ENCODE data around the gene CDC45.

Gene CDC45

DNA sequence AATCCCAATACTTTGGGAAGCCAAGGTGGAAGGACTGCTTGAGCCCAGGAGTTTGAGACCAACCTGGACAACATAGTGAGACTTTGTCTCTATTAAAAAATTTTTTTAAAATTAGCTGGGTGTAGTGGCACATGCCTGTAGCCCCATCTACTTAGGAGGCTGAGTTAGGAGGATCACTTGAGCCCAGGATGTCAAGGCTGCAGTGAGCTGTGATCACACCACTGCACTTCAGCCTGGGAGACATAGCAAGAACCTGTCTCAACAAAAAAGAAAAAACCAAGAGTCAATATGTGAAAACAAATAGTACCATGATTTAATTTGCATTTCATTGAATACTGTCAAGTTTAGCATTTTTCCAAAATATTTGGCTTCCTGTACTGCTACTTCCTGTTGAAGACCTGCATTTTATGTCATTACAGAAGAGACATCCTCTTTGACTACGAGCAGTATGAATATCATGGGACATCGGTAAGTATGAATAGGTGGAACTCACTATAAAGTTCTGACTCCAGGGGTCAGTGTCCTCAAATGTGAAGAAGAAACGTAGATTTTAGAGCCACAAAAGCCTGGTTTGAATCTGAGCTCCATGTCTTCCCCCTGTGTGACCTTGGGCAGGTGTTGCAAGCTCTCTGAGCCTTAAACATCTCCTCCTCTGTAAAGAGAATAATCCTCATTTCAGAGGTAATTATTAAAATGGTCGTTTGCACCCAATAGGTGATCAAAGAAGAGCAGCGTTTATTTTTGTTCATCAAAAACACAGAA is 16.0 kb downstream of the CDC45 start:
- no peak for DNase-seq (ENCODE audit: low read depth)

GRCh38 chr22:19496324-19496630 is 16.6 kb downstream of the CDC45 start:
- no peak for DNase-seq (ENCODE audit: low read depth)

- no peak for DNase-seq (ENCODE audit: low read depth)
Observed at GRCh38 chr22:19497245-19497644, 17.5 kb downstream of the CDC45 start.

DNA sequence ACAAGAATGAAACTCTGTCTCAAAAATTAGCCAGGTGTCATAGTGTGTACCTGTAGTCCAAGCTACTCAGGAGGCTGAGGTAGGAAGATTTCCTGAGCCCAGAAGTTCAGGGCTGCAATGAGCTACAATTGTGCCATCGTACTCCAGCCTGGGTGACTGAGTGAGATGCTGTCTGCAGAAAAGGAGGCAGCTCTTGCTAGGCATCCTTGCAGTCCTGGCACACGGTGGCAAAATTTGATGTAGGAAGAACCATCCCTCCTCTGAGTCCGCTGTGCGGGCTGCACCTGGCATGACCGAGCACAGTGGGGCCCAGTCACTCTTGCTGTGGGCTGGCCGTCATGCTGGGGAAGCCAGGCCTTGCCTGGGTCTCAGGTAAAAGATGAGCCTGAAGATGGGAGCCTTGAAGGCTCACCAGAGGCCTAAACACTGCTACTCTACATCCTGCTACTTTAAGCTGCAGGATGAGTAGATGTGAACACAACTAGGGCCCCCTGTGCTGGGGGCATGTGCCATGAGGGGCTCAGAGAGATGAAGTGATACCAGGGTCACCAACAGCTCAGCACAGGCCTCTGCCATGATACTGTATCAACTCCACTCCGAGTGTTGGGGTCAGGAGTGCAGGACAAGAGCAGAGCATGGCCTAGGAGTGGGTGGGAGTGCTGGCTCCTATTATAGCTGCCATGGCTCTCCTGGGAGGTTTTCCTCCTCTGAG is 18.6 kb downstream of the CDC45 start:
- DNase-seq (ENCODE audit: low read depth), result no peak

DNA sequence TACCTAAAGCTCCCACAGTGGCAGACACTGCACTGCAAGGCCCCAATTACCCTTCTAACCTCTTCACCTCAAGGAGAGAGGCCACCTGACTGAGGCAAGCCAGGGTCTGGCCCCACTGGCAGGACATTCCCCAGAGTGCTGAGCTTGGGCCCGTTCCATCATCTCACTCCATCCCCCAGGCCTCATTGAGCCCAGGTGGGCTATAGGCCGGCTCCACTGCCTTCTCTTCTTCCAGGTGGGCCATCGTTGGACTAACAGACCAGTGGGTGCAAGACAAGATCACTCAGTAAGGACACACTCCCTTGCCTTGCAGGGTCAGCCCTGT is 19.1 kb downstream of the CDC45 start:
- no peak for DNase-seq (ENCODE audit: low read depth)

DNA sequence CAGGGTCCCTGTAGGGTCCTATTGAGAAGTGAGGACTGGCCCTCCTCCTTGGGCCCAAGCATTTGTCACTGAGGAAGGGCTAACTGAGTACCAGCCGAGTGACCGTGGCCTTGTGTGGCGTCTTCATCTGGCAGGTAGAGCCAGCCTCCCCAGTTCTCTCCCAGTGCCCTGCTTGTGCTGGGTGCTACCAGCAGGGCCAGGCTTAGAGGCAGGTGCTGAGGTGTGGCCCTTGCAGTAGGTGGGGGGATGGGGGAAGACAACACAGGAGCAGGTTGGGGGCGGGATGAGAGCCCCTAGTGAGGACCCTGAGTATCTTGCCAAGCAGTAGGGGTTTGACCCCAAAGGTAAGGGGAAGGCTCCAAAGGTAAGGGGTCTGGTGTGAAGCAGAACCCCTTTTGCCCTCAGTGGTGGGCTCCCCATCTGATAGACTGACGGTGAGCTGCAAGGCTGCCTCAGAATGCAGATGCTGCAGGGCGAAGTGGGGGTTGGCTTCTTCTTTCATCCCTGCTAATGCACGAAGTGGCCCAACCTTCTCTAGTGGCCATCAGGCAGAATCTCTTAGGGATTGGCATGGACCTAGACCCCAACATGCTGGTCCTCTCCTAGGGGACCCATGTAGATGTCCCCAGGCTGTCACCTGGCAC is 19.6 kb downstream of the CDC45 start:
- DNase-seq (ENCODE audit: low read depth), result no peak

DNA sequence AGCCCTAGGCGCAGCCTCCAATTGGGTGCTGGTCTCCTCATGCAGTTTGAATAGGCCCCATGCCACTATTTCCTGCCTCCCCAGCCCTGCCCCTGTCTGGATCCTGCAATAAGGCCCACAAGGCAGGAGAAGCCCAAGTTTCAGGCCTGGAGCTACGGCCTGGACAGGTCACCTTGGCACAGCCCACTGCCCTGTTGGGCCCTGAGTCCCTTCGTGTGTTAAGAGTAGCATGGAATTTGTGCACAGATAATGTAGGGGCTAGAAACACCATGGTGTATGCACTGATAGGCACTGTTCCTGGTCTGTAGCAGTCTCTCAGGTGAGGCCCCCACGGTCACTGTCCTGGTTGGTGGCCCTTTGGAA is 20.1 kb downstream of the CDC45 start:
- DNase-seq (ENCODE audit: low read depth), result no peak

DNA sequence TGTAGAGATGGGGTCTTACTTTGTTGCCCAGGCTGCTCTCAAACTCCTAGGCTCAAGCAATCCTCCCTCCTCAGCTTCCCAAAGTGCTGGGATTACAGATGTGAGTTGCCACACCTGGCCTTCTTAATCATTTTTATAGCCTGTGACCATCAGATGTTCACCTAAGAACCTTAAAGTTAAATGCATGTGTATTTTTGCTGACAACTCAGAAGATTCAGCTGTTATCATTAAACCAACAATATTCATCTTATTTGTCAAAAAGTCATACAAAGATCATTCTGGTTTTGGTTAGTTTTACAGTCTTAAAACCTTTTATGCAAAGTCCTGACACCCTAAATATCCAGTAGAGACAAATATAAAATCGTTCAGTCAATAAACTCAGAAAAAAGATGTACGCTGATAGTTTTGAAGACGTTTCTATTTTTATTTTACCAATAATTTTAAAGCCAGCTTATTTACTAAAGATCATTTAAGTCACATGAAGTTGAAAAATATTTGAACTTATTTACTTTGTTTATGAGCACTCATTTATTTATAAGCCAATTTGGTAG is 22.3 kb downstream of the CDC45 start:
- no peak for DNase-seq (ENCODE audit: low read depth)

DNA sequence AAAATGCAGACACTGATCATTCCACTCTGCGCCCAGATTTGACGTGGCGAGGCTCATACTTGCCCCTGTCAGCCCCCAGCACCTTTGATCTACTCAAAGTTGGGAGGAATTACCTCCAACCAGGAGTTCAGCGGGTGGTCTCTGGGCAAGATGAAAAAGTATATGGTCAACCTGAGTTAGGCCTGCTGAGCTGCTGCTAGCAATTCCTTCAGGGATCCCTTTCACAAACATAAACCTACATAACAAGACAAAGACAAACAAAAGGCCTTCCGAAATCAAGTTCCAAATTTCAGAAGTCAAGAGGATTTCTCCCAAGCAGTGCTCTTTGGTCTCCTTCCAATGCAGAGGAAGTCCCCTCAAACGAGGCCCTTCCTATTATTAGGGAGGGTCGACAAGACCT is 23.6 kb downstream of the CDC45 start:
- DNase-seq (ENCODE audit: low read depth), result no peak

DNA sequence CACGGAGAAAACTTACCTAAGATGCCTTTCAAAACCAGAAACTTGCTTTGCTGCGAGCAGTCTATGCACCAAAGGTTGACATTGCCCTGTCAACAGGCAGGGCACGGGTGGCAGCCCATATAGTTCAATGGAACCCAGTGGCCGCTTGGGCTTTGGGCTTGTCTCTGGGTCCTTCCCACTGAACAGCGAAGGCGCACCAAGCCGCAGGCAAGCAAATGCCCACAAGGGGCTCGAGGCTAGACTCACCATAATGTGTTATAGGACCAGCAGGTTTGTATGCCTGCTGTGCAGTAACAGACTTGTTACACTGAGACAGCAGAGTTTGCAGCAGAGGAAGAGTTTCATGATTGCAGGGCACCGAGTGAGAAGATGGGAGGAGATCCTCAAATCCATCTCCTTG is 24.1 kb downstream of the CDC45 start:
- DNase-seq (ENCODE audit: low read depth), result no peak

- DNase-seq (ENCODE audit: low read depth), result no peak
Observed at GRCh38 chr22:19504900-19505734, 25.4 kb downstream of the CDC45 start.

GRCh38 chr22:19505735-19506126 is 26.0 kb downstream of the CDC45 start:
- no peak for DNase-seq (ENCODE audit: low read depth)

GRCh38 chr22:19506212-19506611 is 26.5 kb downstream of the CDC45 start:
- DNase-seq (ENCODE audit: low read depth), result no peak

GRCh38 chr22:19507534-19507861 is 27.8 kb downstream of the CDC45 start:
- no peak for DNase-seq (ENCODE audit: low read depth)

GRCh38 chr22:19508024-19508776 is 28.5 kb downstream of the CDC45 start:
- no peak for DNase-seq (ENCODE audit: low read depth)

DNA sequence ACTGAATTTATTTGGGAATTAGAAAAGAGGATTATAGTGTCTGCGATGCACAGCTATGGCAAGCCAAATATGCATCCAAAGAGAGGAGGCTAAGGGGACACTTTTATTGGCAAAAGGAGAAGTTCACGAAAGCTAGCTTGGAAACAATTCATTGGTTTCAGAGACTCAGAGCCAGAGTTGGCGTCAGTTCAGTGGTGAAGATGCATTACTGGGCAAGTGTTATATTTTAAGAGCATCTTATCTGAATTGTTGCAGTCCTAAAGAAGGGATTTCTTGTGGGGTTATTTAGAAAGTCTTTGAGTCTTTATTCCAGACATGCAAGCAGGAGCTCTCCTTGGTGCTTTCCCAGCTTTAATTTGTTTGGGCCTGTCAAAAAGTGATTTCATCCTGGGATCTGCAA is 29.5 kb downstream of the CDC45 start:
- DNase-seq (ENCODE audit: low read depth), result no peak

GRCh38 chr22:19509923-19510322 is 30.2 kb downstream of the CDC45 start:
- DNase-seq (ENCODE audit: low read depth), result no peak

DNA sequence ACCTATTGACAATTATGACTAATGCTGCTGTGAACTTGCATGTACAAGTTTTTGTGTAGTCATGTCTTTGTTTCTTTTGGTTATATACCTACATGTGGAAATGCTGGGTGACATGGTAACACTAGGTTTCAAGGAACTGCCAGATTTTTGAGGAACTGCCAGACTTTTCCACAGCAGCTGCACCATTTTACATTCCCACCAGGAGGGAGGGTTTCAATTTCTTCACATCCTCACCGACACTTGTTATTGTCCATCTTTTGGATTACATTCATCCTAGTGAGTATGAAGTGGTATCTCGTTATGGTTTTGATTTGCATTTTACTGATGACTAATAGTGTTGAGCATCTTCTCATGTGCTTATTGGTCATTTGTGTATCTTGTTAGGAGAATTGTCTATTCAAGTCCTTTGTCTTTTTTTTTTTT is 31.2 kb downstream of the CDC45 start:
- DNase-seq (ENCODE audit: low read depth), result no peak

DNA sequence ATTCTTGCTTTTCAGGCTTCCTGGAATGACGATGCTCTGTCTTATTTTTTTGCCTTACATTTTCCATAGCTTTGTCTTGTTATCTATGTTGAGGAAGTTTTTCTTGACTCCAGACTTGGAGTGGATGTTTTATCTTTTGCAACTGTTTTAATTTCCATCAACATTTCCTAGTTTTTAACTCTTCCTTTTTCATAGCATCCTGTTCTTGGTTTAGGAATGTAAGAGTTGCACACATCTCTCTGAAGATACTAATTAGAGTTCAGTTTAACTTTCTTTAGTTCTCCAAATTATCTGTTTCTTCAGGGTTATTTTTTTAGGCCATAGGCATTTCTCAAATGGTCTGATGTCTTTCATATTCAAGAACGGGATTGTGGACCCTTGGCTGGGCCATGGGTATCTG is 34.1 kb downstream of the CDC45 start:
- DNase-seq (ENCODE audit: low read depth), result no peak

DNA sequence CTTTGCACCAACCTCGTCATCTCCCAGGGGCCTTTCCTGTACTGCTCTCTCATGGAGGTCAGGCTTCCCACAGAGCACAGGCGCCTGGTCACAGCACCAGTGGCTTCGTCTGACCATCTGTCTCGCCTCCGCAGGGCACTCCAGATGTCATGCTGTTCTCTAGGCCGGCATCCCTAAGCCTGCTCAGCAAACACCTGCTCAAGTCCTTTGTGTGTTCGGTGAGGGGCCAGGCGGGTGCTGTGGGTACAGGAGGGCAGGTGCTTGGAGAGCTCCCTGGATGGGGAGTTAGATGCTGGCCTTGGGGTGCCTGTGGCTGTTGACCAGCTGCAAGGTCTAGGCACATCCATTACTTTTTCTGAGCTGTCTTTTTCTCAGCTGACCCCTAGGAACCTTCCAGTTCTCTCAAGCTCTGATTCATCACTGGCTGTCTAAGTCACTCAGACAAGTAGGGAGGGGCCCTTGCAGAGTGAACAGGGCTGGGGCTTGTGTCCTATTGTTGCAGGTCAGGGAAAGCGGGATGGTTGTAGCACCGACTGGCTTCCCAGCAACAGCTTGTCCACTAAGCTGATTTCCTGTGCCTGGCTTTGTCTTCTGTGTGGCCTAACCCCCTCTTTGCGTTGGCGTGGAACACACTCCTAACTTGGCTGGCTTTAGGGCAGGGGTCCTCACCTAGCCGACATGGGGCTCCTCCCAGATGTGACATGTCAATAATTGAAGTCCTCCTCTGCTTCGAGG is 35.3 kb downstream of the CDC45 start:
- DNase-seq (ENCODE audit: low read depth), result no peak
